22Rv1 (cell line): Measurements from ENCODE around the gene TRERF1.

Experiments used
- ZFX ChIP-seq: fragments of 450-650 bp; IDR thresholded peaks from 2 replicates; pipeline ENCODE4 v1.6.1; 2017; ENCODE audit warnings: antibody characterized with exemption, borderline replicate concordance
- TF ChIP-seq, protein P1 (sequence below): fragments of 450-650 bp; IDR thresholded peaks from 2 replicates; pipeline ENCODE4 v1.5.1; 2017; ENCODE audit warnings: mild to moderate bottlenecking

DNA sequence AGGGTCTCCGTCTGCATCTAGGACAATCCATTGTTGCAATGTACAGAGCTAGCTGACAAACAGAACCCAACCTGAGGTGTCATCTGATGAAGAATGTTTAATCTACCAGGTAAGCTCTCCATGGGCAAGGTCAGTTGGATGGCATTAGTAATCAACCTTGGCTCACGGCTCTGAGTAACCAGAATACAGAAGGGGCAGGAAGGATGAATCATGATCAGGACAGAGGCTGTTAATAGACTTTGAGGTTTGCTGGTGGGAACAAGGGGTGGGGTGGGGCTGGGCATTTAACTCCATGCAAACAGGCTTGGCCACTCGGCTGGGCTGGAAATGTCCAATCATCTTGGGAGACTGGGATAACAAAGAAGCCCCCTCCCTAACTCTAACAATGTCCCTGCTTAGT, 157.0 kb downstream of the TRERF1 start:
- TF ChIP-seq, protein P1, sequence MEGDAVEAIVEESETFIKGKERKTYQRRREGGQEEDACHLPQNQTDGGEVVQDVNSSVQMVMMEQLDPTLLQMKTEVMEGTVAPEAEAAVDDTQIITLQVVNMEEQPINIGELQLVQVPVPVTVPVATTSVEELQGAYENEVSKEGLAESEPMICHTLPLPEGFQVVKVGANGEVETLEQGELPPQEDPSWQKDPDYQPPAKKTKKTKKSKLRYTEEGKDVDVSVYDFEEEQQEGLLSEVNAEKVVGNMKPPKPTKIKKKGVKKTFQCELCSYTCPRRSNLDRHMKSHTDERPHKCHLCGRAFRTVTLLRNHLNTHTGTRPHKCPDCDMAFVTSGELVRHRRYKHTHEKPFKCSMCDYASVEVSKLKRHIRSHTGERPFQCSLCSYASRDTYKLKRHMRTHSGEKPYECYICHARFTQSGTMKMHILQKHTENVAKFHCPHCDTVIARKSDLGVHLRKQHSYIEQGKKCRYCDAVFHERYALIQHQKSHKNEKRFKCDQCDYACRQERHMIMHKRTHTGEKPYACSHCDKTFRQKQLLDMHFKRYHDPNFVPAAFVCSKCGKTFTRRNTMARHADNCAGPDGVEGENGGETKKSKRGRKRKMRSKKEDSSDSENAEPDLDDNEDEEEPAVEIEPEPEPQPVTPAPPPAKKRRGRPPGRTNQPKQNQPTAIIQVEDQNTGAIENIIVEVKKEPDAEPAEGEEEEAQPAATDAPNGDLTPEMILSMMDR = no peak
- no peak for TF ChIP-seq ZFX
